ENCODE results near the gene ANXA2.

Gene ANXA2

DNA sequence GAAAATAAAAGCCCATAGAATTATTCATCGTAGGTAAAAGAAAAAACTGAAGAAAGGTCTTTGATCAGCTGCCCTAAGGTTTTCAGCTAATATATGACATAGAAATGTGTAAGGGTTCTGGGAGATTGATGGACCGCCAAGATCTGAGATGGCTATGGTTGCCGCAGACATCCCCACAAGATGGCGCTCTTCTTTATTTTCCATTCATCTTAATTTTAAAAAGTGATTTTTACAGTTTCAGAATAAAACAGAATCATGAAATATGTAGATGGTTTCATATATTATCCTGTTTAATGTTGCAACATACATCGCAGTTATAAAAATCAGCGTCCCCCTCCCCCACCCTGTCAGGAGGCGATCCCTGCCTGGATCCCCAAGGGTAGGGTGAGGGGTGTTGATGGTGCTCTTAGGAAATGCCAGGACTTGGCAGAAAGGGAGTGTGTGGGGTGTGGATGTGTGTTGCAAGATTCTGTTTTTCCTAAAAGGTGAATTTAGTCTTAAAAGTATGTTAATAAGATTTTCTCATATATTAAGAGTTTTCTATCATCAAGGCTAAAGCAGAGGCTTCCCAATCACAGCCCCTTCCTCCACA, 68.8 kb downstream of the ANXA2 start:
- Histone ChIP-seq H3K4me3 (ENCODE audit: low read depth in 1 of 2, low read length in 2 of 2) (no peak overlapping the region), H3K9ac (ENCODE audit: low read depth in 1 of 2, low read length in 2 of 2) (no peak overlapping the region), H3K27me3 (ENCODE audit: control insufficient read depth in 1 of 2, insufficient read depth in 2 of 2, low read length in 2 of 2) (peaks cover 20 to 26% of the 10 kb centered on the region in 2 donors), H3K36me3 (ENCODE audit: control insufficient read depth in 1 of 2, insufficient read depth in 2 of 2, low read length in 2 of 2) (no peaks in the 10 kb centered on the region), H3K9me3 (ENCODE audit: control insufficient read depth in 1 of 2, low read length in 2 of 2) (no peaks in the 10 kb centered on the region), H3K27ac (ENCODE audit: low read depth, low read length) (no peak overlapping the region), H3K4me1 (ENCODE audit: control insufficient read depth in 1 of 2, insufficient read depth in 2 of 2, low read length in 2 of 2) (no peaks in the 10 kb centered on the region)

DNA sequence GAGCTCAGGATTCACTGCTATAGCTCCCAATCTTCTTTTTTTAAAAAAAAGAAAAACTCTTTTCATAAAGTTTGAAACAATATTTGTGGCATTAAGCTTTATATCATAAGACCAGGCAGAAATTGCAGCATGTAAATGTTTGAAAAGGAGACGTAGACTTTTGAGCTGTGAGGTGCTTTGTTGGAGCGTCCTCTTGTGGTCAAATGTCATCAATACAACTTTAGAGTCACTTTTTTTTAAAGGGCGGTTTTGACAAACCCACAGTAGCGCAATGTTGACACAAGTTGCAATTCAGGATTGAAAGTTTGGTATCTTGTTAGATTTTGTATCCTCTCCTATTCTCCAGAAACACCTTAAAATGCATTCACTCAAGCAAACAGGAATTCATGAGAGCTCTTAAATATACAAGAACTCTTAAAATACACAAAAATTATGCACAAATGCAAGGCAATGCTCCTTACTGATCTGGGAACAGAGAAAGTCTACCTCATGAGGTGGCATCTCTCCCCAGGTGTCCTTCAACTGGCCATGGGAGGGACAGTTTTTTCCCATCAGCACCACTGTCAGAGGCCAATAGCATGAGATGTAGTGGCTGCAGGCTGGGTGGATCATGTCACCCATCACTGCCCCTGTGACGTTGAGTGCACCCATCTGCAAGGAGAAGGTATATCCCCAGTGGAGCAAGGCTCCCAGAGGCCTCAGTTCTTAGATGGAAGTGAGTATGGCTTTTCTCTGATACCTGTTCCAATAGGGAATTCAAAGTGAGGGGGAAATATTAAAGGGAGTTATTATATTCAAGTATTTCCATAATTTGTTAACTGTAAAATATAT, 70.7 kb downstream of the ANXA2 start:
- no peaks in the 10 kb centered on the region for H3K9me3 ChIP-seq (ENCODE audit: control insufficient read depth in 1 of 2, low read length in 2 of 2)
- H3K36me3 ChIP-seq (ENCODE audit: control insufficient read depth in 1 of 2, insufficient read depth in 2 of 2, low read length in 2 of 2) = no peaks in the 10 kb centered on the region
- H3K4me1 ChIP-seq (ENCODE audit: control insufficient read depth in 1 of 2, insufficient read depth in 2 of 2, low read length in 2 of 2) = no peaks in the 10 kb centered on the region
- H3K9ac ChIP-seq (ENCODE audit: low read depth in 1 of 2, low read length in 2 of 2) = no peak overlapping the region
- H3K27me3 ChIP-seq (ENCODE audit: control insufficient read depth in 1 of 2, insufficient read depth in 2 of 2, low read length in 2 of 2) = peaks cover 26 to 28% of the 10 kb centered on the region in 2 donors
- H3K4me3 ChIP-seq (ENCODE audit: low read depth in 1 of 2, low read length in 2 of 2) = no peak overlapping the region
- H3K27ac ChIP-seq (ENCODE audit: low read depth, low read length) = no peak overlapping the region

- no peak overlapping the region for H3K4me3 ChIP-seq (ENCODE audit: low read depth in 1 of 2, low read length in 2 of 2)
- no peak overlapping the region for H3K27ac ChIP-seq (ENCODE audit: low read depth, low read length)
- H3K9me3 ChIP-seq (ENCODE audit: control insufficient read depth in 1 of 2, low read length in 2 of 2) = no peaks in the 10 kb centered on the region
- H3K27me3 ChIP-seq (ENCODE audit: control insufficient read depth in 1 of 2, insufficient read depth in 2 of 2, low read length in 2 of 2) = peaks cover 26 to 28% of the 10 kb centered on the region in 2 donors
- H3K4me1 ChIP-seq (ENCODE audit: control insufficient read depth in 1 of 2, insufficient read depth in 2 of 2, low read length in 2 of 2) = no peaks in the 10 kb centered on the region
- H3K9ac ChIP-seq (ENCODE audit: low read depth in 1 of 2, low read length in 2 of 2) = no peak overlapping the region
- H3K36me3 ChIP-seq (ENCODE audit: control insufficient read depth in 1 of 2, insufficient read depth in 2 of 2, low read length in 2 of 2) = no peaks in the 10 kb centered on the region
These were observed 71.4 kb downstream of the ANXA2 start for GRCh38 chr15:60326343-60326742.

DNA sequence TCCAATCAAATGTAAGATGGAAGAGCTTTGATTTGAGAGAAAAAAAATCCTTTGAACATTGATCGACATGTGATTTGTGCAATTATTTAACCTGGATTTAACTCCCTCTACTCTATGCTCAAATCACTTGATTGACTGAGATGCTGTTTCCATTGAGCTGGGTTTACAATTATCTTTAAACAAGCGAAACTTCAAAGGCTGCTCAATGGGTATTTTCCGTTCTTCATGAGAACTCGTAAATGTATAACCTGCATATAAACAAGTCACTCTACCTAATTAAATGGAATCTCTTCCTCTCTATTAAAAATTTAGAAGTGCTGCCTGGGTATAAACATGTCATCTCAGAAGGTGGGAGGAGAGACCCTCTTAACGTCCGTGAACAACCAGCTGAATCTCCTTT, 71.9 kb downstream of the ANXA2 start:
- Histone ChIP-seq H3K4me1 (ENCODE audit: control insufficient read depth in 1 of 2, insufficient read depth in 2 of 2, low read length in 2 of 2) (no peaks in the 10 kb centered on the region), H3K27me3 (ENCODE audit: control insufficient read depth in 1 of 2, insufficient read depth in 2 of 2, low read length in 2 of 2) (peaks cover 26 to 28% of the 10 kb centered on the region in 2 donors), H3K4me3 (ENCODE audit: low read depth in 1 of 2, low read length in 2 of 2) (no peak overlapping the region), H3K36me3 (ENCODE audit: control insufficient read depth in 1 of 2, insufficient read depth in 2 of 2, low read length in 2 of 2) (no peaks in the 10 kb centered on the region), H3K9me3 (ENCODE audit: control insufficient read depth in 1 of 2, low read length in 2 of 2) (no peaks in the 10 kb centered on the region), H3K27ac (ENCODE audit: low read depth, low read length) (no peak overlapping the region), H3K9ac (ENCODE audit: low read depth in 1 of 2, low read length in 2 of 2) (no peak overlapping the region)

DNA sequence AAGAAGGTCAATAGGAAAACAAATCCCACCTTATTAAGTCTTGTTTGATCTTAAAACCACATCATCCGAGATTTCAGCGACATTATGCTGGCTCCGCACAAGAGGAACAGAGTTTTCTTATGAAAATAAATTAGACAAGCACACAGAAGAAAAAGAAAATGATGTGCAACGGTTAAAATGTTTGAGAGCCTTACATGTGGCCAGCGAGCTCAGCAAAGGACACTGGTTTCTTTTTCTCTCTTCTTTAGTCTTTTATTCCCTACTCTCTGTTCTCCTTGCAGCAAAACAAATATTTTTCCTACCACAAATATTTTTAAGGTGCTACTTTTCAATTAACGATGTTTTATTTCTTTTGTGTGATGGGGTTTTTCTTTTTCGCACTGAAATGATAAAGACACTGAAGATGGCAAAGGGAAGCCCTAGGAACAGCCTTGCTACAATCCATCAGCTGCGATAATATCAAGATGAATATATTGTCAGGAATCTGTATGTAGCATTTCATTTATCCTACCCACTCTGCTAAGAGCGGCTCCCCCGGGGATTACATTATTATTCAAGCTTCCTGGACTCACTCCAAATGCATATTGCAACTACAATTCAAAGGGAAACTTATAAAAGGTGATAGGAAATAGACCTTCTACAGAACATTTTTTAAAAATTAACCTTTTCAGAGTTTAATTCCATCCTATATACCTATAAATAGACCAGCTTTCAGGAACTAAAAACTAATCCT, 72.9 kb downstream of the ANXA2 start:
- Histone ChIP-seq H3K4me3 (ENCODE audit: low read depth in 1 of 2, low read length in 2 of 2) (no peak overlapping the region), H3K4me1 (ENCODE audit: control insufficient read depth in 1 of 2, insufficient read depth in 2 of 2, low read length in 2 of 2) (no peaks in the 10 kb centered on the region), H3K9ac (ENCODE audit: low read depth in 1 of 2, low read length in 2 of 2) (no peak overlapping the region), H3K27ac (ENCODE audit: low read depth, low read length) (no peak overlapping the region), H3K9me3 (ENCODE audit: control insufficient read depth in 1 of 2, low read length in 2 of 2) (no peaks in the 10 kb centered on the region), H3K27me3 (ENCODE audit: control insufficient read depth in 1 of 2, insufficient read depth in 2 of 2, low read length in 2 of 2) (peaks cover 26 to 28% of the 10 kb centered on the region in 2 donors), H3K36me3 (ENCODE audit: control insufficient read depth in 1 of 2, insufficient read depth in 2 of 2, low read length in 2 of 2) (no peaks in the 10 kb centered on the region)

- no peaks in the 10 kb centered on the region for H3K36me3 ChIP-seq (ENCODE audit: control insufficient read depth in 1 of 2, insufficient read depth in 2 of 2, low read length in 2 of 2)
- no peak overlapping the region for H3K9ac ChIP-seq (ENCODE audit: low read depth in 1 of 2, low read length in 2 of 2)
- no peak overlapping the region for H3K27ac ChIP-seq (ENCODE audit: low read depth, low read length)
- H3K4me3 ChIP-seq (ENCODE audit: low read depth in 1 of 2, low read length in 2 of 2) = no peak overlapping the region
- H3K9me3 ChIP-seq (ENCODE audit: control insufficient read depth in 1 of 2, low read length in 2 of 2) = no peaks in the 10 kb centered on the region
- no peaks in the 10 kb centered on the region for H3K4me1 ChIP-seq (ENCODE audit: control insufficient read depth in 1 of 2, insufficient read depth in 2 of 2, low read length in 2 of 2)
- H3K27me3 ChIP-seq (ENCODE audit: control insufficient read depth in 1 of 2, insufficient read depth in 2 of 2, low read length in 2 of 2) = peaks cover 26 to 27% of the 10 kb centered on the region in 2 donors
These were observed 74.5 kb downstream of the ANXA2 start for GRCh38 chr15:60323322-60323721.

DNA sequence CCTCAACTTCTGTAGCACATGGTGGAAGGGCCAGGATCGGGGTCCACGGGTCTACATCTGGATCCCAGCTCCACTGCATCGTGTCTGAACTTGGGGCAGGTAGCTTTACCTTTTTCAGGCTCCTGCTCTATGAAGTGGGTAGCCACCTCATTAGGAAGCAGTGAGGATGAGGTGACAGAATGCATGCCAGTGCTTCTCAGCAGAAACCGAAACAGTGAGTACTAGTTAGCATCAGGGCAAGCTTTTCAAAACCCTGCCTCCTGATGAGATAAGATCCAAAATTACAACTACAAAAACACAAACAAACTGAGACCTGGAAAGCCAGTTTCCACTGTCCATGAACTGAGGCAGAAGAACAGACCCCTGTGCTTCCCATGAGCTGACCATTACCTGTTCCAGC, 77.4 kb downstream of the ANXA2 start:
- Histone ChIP-seq H3K9me3 (ENCODE audit: control insufficient read depth in 1 of 2, low read length in 2 of 2) (no peaks in the 10 kb centered on the region), H3K27me3 (ENCODE audit: control insufficient read depth in 1 of 2, insufficient read depth in 2 of 2, low read length in 2 of 2) (peaks cover 10 to 18% of the 10 kb centered on the region in 2 donors), H3K4me1 (ENCODE audit: control insufficient read depth in 1 of 2, insufficient read depth in 2 of 2, low read length in 2 of 2) (no peaks in the 10 kb centered on the region), H3K36me3 (ENCODE audit: control insufficient read depth in 1 of 2, insufficient read depth in 2 of 2, low read length in 2 of 2) (no peaks in the 10 kb centered on the region), H3K27ac (ENCODE audit: low read depth, low read length) (no peak overlapping the region), H3K9ac (ENCODE audit: low read depth in 1 of 2, low read length in 2 of 2) (no peak overlapping the region), H3K4me3 (ENCODE audit: low read depth in 1 of 2, low read length in 2 of 2) (no peak overlapping the region)

- H3K4me3 ChIP-seq (ENCODE audit: low read depth in 1 of 2, low read length in 2 of 2) = no peak overlapping the region
- no peak overlapping the region for H3K27ac ChIP-seq (ENCODE audit: low read depth, low read length)
- H3K4me1 ChIP-seq (ENCODE audit: control insufficient read depth in 1 of 2, insufficient read depth in 2 of 2, low read length in 2 of 2) = no peaks in the 10 kb centered on the region
- H3K27me3 ChIP-seq (ENCODE audit: control insufficient read depth in 1 of 2, insufficient read depth in 2 of 2, low read length in 2 of 2) = peaks cover 0 to 3% of the 10 kb centered on the region in 2 donors
- no peaks in the 10 kb centered on the region for H3K9me3 ChIP-seq (ENCODE audit: control insufficient read depth in 1 of 2, low read length in 2 of 2)
- no peak overlapping the region for H3K9ac ChIP-seq (ENCODE audit: low read depth in 1 of 2, low read length in 2 of 2)
- H3K36me3 ChIP-seq (ENCODE audit: control insufficient read depth in 1 of 2, insufficient read depth in 2 of 2, low read length in 2 of 2) = no peaks in the 10 kb centered on the region
These were observed 79.4 kb downstream of the ANXA2 start for GRCh38 chr15:60318216-60318867.

DNA sequence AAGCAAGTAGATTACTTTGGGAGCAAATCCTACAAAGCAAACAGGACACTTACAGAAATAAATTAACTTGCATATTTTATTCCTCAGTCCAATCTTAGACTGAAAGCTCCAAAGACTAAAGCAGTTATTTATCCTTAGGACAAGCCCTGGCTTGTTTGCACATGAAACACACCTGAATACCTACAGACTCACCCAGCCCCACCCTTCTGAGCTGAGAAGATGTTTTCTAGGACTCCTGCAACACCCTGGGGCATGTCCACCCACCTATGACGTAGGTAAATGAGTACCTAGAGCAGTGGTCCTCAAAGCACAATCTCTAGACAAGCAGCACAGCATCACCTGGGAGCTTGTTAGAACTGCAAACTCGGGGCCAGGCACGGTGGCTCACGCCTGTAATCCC, 80.8 kb downstream of the ANXA2 start:
- H3K4me3 ChIP-seq (ENCODE audit: low read depth in 1 of 2, low read length in 2 of 2) = no peak overlapping the region
- H3K27me3 ChIP-seq (ENCODE audit: control insufficient read depth in 1 of 2, insufficient read depth in 2 of 2, low read length in 2 of 2) = no peaks in the 10 kb centered on the region
- no peak overlapping the region for H3K27ac ChIP-seq (ENCODE audit: low read depth, low read length)
- no peaks in the 10 kb centered on the region for H3K36me3 ChIP-seq (ENCODE audit: control insufficient read depth in 1 of 2, insufficient read depth in 2 of 2, low read length in 2 of 2)
- H3K9me3 ChIP-seq (ENCODE audit: control insufficient read depth in 1 of 2, low read length in 2 of 2) = no peaks in the 10 kb centered on the region
- no peak overlapping the region for H3K9ac ChIP-seq (ENCODE audit: low read depth in 1 of 2, low read length in 2 of 2)
- no peaks in the 10 kb centered on the region for H3K4me1 ChIP-seq (ENCODE audit: control insufficient read depth in 1 of 2, insufficient read depth in 2 of 2, low read length in 2 of 2)

DNA sequence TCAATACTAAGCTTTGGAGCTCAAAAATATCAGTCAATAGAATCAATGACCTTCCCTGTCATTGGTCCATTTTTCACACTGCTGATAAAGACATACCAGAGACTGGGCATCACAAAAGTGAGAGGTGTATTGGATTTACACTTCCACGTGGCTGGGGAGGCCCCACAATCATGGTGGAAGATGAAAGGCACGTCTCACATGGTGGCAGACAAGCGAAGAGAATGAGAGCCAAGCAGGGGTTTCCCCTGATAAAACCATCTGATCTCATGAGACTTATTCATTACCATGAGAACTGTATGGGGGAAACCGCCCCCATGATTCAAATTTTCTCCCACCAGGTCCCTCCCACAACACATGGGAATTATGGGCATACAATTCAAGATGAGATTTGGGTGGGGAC, 81.9 kb downstream of the ANXA2 start:
- Histone ChIP-seq H3K36me3 (ENCODE audit: control insufficient read depth in 1 of 2, insufficient read depth in 2 of 2, low read length in 2 of 2) (no peaks in the 10 kb centered on the region), H3K9ac (ENCODE audit: low read depth in 1 of 2, low read length in 2 of 2) (no peak overlapping the region), H3K9me3 (ENCODE audit: control insufficient read depth in 1 of 2, low read length in 2 of 2) (no peaks in the 10 kb centered on the region), H3K4me3 (ENCODE audit: low read depth in 1 of 2, low read length in 2 of 2) (no peak overlapping the region), H3K4me1 (ENCODE audit: control insufficient read depth in 1 of 2, insufficient read depth in 2 of 2, low read length in 2 of 2) (no peaks in the 10 kb centered on the region), H3K27ac (ENCODE audit: low read depth, low read length) (no peak overlapping the region), H3K27me3 (ENCODE audit: control insufficient read depth in 1 of 2, insufficient read depth in 2 of 2, low read length in 2 of 2) (no peaks in the 10 kb centered on the region)
